DLD1 (cell line): ENCODE results near the gene CCDC14.
"Not testable (repeated sequence)": the region's sequence is repeated elsewhere in the genome, so short reads cannot be mapped to it uniquely, and the experiment has no call there.

Experiments
- in situ Hi-C: cut with HindIII; loops from 2 replicates; pipeline ENCODE4 v1.10.0; 2017; ENCODE audit warnings: low sequenced_read_pairs

Gene CCDC14, protein sequence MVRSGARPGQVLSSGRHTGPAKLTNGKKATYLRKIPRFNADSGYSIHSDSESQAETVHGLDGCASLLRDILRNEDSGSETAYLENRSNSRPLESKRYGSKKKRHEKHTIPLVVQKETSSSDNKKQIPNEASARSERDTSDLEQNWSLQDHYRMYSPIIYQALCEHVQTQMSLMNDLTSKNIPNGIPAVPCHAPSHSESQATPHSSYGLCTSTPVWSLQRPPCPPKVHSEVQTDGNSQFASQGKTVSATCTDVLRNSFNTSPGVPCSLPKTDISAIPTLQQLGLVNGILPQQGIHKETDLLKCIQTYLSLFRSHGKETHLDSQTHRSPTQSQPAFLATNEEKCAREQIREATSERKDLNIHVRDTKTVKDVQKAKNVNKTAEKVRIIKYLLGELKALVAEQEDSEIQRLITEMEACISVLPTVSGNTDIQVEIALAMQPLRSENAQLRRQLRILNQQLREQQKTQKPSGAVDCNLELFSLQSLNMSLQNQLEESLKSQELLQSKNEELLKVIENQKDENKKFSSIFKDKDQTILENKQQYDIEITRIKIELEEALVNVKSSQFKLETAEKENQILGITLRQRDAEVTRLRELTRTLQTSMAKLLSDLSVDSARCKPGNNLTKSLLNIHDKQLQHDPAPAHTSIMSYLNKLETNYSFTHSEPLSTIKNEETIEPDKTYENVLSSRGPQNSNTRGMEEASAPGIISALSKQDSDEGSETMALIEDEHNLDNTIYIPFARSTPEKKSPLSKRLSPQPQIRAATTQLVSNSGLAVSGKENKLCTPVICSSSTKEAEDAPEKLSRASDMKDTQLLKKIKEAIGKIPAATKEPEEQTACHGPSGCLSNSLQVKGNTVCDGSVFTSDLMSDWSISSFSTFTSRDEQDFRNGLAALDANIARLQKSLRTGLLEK

DNA sequence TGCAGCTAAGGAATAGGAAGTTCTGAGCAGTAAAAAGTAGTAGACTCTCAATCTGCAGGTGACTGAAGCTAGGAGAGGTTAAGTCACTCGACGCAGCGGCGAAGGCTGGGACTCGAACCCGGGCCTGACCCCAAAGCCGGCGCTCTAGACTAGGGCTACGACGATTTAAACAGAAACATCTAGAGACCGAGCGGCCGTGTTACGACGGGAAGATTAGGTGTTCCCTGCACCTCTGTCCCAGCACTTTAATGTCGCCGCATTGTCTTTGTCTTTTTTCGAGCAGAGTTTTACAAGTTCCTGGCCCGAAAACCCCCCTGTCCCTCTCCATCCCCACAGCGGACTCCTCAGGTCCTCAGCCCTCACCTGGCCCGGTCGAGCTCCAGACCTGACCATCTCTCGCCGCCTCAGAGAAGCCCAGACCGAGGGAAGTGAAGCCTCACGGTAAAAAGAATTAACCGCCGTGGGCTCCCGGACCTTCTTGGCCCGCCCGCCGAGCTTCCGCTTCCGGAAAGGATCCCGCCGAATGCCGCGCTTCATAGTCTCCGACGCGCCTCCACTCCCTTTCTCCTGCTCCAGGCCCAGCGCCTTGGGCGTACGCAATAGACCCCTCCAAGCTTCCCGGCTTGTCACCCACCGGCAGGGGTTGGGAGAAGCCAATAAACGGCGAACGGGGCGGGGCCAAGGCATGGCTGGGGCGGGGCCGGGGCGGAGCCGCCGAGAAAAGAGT, at the start of gene CCDC14:
CCDC14 (minus strand) TSS at position 449 of the 727 bp plus-strand sequence; CDS start at position 393, 56 bp downstream.
- in situ Hi-C loops: no loop called here

DNA sequence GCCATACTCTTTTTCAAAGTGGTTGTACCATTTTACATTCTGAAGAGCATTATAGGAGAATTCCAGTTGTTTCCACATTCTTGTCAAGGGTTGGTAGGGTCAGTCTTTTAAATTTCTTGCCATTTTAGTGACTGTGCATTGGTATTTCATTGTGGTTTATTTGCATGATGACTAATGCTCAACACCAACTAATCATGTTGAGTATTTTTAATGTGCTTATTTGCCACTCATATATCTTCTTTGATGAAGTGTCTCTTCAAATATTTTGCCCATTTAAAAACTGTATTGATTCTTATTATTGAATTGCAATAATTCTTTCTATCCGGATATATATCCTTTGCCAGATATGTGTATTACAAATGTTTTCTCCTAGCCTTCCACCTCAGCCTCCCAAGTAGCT, 47.3 kb upstream of the CCDC14 start:
- in situ Hi-C loops: not testable (repeated sequence)

DNA sequence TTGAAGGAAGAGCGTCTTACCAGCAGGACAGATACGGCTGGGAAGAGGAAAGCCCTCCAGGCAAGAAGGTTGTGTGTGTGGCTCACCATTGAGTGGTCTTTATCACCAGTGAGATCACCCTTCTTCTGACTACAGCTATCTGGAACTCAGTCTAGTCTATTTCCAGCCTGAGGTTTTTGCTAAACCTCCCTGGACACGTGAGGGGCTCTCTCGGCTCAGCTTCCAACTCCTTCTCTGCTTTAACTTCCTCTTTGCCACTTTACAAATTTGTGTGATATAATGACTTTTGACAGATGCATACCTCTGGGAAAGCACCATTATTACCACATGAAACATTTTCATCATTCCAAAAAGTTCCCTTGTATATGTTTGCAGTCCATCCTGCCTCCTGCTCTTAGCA, 46.2 kb upstream of the CCDC14 start:
- in situ Hi-C loops: no loop called here

DNA sequence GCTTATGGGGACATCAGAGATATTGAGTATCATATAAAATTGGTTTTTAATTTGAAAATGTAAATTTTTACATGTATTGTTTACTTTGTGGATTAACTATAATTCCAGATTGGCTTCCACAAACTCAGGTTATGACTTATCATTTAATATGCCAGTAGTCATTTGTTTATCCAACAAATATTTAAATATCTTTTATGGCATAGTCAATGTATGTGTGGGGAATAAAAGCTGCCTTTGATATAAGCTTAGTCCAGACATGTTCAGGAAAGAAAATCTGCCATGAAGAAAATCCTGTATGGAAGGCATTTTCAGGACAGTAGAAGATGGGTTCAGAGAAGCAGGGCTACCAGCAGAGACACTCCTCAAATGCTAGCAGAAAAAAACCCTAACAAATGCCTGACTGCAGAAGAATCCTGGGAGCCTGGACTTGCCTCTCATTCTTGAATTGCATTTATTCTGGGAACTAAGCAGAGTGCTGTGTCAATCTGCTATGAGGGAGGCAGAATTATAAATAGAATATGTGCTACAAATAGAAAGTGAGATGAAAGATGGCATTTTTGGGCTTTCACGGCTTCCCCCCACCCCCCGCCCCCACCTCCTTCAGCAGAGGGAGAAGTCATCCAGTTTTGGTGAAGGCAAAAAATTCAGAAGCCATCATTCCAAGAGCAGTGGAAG, 41.5 kb upstream of the CCDC14 start:
- in situ Hi-C loops: not testable (repeated sequence)

GRCh38 chr3:124001366-124001765, 40.3 kb upstream of the CCDC14 start:
- in situ Hi-C loops: not testable (repeated sequence)

- in situ Hi-C loops: no loop called here
Measured at GRCh38 chr3:123997543-123997942, 36.5 kb upstream of the CCDC14 start.

GRCh38 chr3:123993818-123994217, 32.8 kb upstream of the CCDC14 start:
- in situ Hi-C loops: no loop called here

- in situ Hi-C loops: not testable (repeated sequence)
Measured at GRCh38 chr3:123991730-123992588, 30.9 kb upstream of the CCDC14 start, which contains the start of gene ROPN1. ROPN1 (minus strand) TSS chr3:123992124; CDS start chr3:123980481, 11,643 bp downstream.

DNA sequence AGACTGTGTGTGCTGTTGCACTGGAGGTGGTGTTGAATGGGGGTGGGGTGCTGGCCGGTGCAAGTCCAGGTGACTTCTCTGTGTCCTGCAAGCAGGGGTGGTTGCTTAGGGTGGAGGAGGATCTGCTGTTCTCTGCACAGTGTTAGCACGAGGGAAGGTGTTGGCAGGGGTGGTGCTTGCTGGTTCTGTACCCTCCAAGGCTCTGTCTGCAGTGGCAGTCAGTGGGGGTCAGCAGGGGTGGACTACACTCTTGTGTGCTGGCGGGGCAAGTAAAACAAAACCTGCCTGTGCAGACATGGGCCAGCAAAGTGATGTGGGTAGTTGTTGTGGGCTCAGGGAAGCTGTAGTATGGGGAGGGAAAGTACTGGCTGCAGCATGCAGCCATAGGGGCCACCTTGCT, 25.4 kb upstream of the CCDC14 start:
- in situ Hi-C loops: no loop called here

- in situ Hi-C loops: no loop called here
Measured at GRCh38 chr3:123984957-123985356, 23.9 kb upstream of the CCDC14 start.

DNA sequence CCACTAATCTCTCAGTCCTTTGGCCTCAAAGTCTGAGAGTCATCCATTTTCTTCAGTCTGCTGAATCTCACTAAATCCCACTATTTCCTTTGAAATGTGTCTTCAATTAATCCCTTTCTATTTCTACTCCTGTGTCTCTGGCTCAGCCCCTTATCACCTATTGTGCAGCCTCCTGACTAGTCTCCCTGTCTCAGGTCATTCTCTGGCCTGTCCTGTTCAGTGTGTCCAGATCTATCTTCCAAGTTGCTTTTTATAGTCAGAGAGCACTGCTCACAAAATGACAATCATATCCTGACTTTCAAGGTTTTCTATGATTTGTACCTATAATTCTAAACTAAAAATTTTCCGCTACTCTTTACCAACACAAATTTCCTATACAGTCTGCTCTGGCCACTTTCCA, 23.3 kb upstream of the CCDC14 start:
- in situ Hi-C loops: no loop called here

- in situ Hi-C loops: not testable (repeated sequence)
Measured at GRCh38 chr3:123981317-123981716, 20.3 kb upstream of the CCDC14 start.

GRCh38 chr3:123980539-123980938, 19.5 kb upstream of the CCDC14 start:
- in situ Hi-C loops: no loop called here

- in situ Hi-C loops: not testable (repeated sequence)
Measured at GRCh38 chr3:123979525-123980501, 18.8 kb upstream of the CCDC14 start.

DNA sequence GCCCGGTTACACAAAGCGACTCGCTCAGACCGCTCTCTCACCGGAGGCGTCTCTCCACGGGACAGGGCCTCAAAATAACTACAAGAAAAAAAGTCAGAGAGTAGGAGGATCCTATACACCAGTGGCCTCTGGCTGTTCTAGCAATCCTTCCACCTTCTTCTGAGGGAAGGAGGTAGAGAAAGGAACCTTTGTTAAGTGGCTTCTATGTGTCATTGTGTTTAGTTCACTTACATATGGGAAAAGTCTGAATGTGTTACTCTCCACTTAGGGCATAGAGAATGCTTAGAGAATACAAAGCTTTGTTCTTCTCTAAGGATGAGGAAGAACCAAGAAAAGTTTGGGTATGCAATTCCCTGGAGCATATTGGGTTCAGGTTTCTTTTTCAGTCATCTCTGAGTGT, 15.9 kb upstream of the CCDC14 start:
- in situ Hi-C loops: not testable (repeated sequence)

GRCh38 chr3:123976181-123976898, 15.3 kb upstream of the CCDC14 start:
- in situ Hi-C loops: not testable (repeated sequence)

GRCh38 chr3:123975030-123975429, 14.0 kb upstream of the CCDC14 start:
- in situ Hi-C loops: not testable (repeated sequence)

DNA sequence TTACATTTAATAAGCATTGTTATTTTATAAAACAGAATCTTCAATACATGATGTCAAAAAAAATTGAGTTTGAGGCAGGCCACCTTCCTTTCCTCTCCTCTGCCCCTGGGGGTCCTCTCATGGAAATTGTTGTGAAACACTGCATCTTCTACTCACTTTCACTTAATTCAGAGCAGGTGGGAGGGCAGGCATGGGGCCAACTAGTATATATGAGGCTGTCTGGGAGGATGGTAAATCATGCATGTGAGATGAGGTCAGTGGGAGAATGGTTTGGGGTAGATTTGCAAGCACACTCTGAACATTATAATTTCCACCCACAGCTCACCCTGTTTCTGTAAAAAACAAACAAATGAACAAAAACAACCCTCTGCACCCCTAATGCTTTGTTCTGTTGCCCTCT, 10.4 kb upstream of the CCDC14 start:
- in situ Hi-C loops: no loop called here
